Hepatocyte (in vitro differentiated cells): Measurements from ENCODE around the gene KLHL17. TPM values are rescaled to one million over a fixed set of nuclear protein-coding genes. Genes with fewer than 3 reads are reported as not detected.

Experiments used
- DNase-seq: peaks from one replicate; pipeline ENCODE4 v3.0.0-alpha.2; 2016; ENCODE audit warnings: low spot score
- H2AFZ ChIP-seq: fragments of 200-600 bp; sonication (generic); 2 replicates; pipeline ENCODE4 v1.6.0; 2016; ENCODE audit warnings: antibody characterized with exemption, mild to moderate bottlenecking
- H3K27ac ChIP-seq: fragments of 200-600 bp; sonication (generic); 2 replicates; pipeline ENCODE4 v1.5.1; 2016; ENCODE audit warnings: mild to moderate bottlenecking
- H3K27me3 ChIP-seq: fragments of 200-600 bp; sonication (generic); 2 replicates; pipeline ENCODE4 v1.6.1; 2016
- H3K36me3 ChIP-seq: fragments of 200-600 bp; sonication (generic); replicated peaks from 2 replicates; pipeline ENCODE4 v1.5.1; 2016; ENCODE audit warnings: low read depth; ENCODE audit not compliant: insufficient read depth
- H3K4me1 ChIP-seq: fragments of 200-600 bp; sonication (generic); 2 replicates; pipeline ENCODE4 v1.5.1; 2016; ENCODE audit warnings: mild to moderate bottlenecking, moderate library complexity; ENCODE audit not compliant: insufficient read depth
- H3K4me2 ChIP-seq: fragments of 200-600 bp; sonication (generic); 2 replicates; pipeline ENCODE4 v1.6.0; 2016
- H3K4me3 ChIP-seq: fragments of 200-600 bp; sonication (generic); 2 replicates; pipeline ENCODE4 v1.5.1; 2016; ENCODE audit warnings: mild to moderate bottlenecking
- H3K79me2 ChIP-seq: fragments of 200-600 bp; sonication (generic); 2 replicates; pipeline ENCODE4 v1.6.0; 2017; ENCODE audit warnings: mild to moderate bottlenecking
- H3K9me2 ChIP-seq: fragments of 200-600 bp; sonication (generic); replicated peaks from 2 replicates; pipeline ENCODE4 v1.6.0; 2017; ENCODE audit warnings: mild to moderate bottlenecking; ENCODE audit not compliant: insufficient read depth
- H3K9me3 ChIP-seq: fragments of 200-600 bp; sonication (generic); 2 replicates; pipeline ENCODE4 v1.5.1; 2016; ENCODE audit warnings: low read depth, mild to moderate bottlenecking
- H4K20me1 ChIP-seq: fragments of 200-600 bp; sonication (generic); 2 replicates; pipeline ENCODE4 v1.6.0; 2016; ENCODE audit warnings: mild to moderate bottlenecking; ENCODE audit not compliant: insufficient read depth, poor library complexity, severe bottlenecking
- CTCF ChIP-seq: fragments of 200-600 bp; sonication (generic); IDR thresholded peaks from 2 replicates; pipeline ENCODE4 v1.5.1; 2016; ENCODE audit warnings: antibody characterized with exemption, mild to moderate bottlenecking; ENCODE audit not compliant: poor library complexity
- EZH2 ChIP-seq: fragments of 200-600 bp; sonication (generic); IDR thresholded peaks from 2 replicates; pipeline ENCODE4 v1.6.1; 2016; ENCODE audit warnings: antibody characterized with exemption, mild to moderate bottlenecking, borderline replicate concordance
- WGBS: methylation state at CpG from one replicate; pipeline ENCODE4 v1.1.6; 2016; ENCODE audit warnings: low lambda C conversion rate; ENCODE audit errors: missing lambda C conversion rate; 5-methylcytosine and 5-hydroxymethylcytosine counted together
- polyA plus RNA-seq: library from polyadenylated mRNA; unstranded; fragments of >200 nt; fragmentation: Nextera tagmentation; extraction: Ambion mirVana; gene quantifications from 2 replicates; pipeline ENCODE4 v1.2.1, GENCODE V29; 2016
- total RNA-seq: library from RNA; depleted of rRNA; stranded (reverse); fragments of >200 nt; gene quantifications from 2 replicates; pipeline ENCODE4 v1.2.3, GENCODE V29; 2014

The KLHL17 gene
- total and polyA plus RNA-seq, 2 experiments from 2014 or later, result 13.8 to 25.0 TPM

- Histone ChIP-seq H3K36me3 (no peaks in the 10 kb centered on the region), H3K27ac (no peak overlapping the region), H3K4me2 (peak overlapping the region; percentile 95), H3K9me3 (no peaks in the 10 kb centered on the region), H3K4me3 (peak overlapping the region; percentile 73), H3K9me2 (no peaks in the 10 kb centered on the region), H3K79me2 (peaks cover 16% of the 10 kb centered on the region), H3K4me1 (peaks cover 9% of the 10 kb centered on the region), H2AFZ (no peak overlapping the region), H4K20me1 (no peaks in the 10 kb centered on the region), H3K27me3 (peaks cover 16% of the 10 kb centered on the region)
- TF ChIP-seq CTCF (no peak), EZH2 (peak; percentile 84)
- DNase-seq, result peak; percentile 64
- WGBS, result 31% methylated on average over 36 of the region's 75 CpGs
These were observed 37.8 kb downstream of the KLHL17 start for GRCh38 chr1:997993-998744.

GRCh38 chr1:998745-998994, 38.3 kb downstream of the KLHL17 start:
- H3K4me2 ChIP-seq, result peak overlapping the region; percentile 95
- WGBS, result 0% methylated on average over 13 of the region's 27 CpGs
- TF ChIP-seq CTCF, result no peak
- no peaks in the 10 kb centered on the region for H4K20me1 ChIP-seq
- no peak overlapping the region for H2AFZ ChIP-seq
- DNase-seq, result no peak
- no peaks in the 10 kb centered on the region for H3K9me2 ChIP-seq
- peaks cover 16% of the 10 kb centered on the region for H3K27me3 ChIP-seq
- H3K27ac ChIP-seq, result no peak overlapping the region
- H3K9me3 ChIP-seq, result no peaks in the 10 kb centered on the region
- peak overlapping the region; percentile 73 for H3K4me3 ChIP-seq
- H3K36me3 ChIP-seq, result no peaks in the 10 kb centered on the region
- H3K4me1 ChIP-seq, result peaks cover 9% of the 10 kb centered on the region
- peaks cover 16% of the 10 kb centered on the region for H3K79me2 ChIP-seq

GRCh38 chr1:998995-999724, 38.8 kb downstream of the KLHL17 start:
- DNase-seq, result peak; percentile 76
- TF ChIP-seq EZH2 (peak; percentile 65), CTCF (no peak)
- peaks cover 16% of the 10 kb centered on the region for H3K27me3 ChIP-seq
- H4K20me1 ChIP-seq, result no peaks in the 10 kb centered on the region
- no peaks in the 10 kb centered on the region for H3K9me3 ChIP-seq
- WGBS, result 1% methylated on average over 63 of the region's 86 CpGs
- H2AFZ ChIP-seq, result no peak overlapping the region
- peaks cover 11% of the 10 kb centered on the region for H3K4me1 ChIP-seq
- peak overlapping the region; percentile 99 for H3K27ac ChIP-seq
- no peaks in the 10 kb centered on the region for H3K9me2 ChIP-seq
- H3K4me3 ChIP-seq, result peak overlapping the region; percentile 73
- H3K79me2 ChIP-seq, result peaks cover 16% of the 10 kb centered on the region
- peak overlapping the region; percentile 95 for H3K4me2 ChIP-seq
- H3K36me3 ChIP-seq, result no peaks in the 10 kb centered on the region
